G401.6 (cell line): ENCODE data around the gene SNF8.
A peak's percentile ranks its signal among the peaks of the same experiment; 100 is the strongest.
"Not testable (repeated sequence)": the region's sequence is repeated elsewhere in the genome, so short reads cannot be mapped to it uniquely, and the experiment has no call there.

Experiments used
- FAIRE-seq: peaks from 2 replicates; lab custom pipeline; 2012; peaks lifted over from hg19 to GRCh38; lab: Jason Lieb, UNC

SNF8 gene

GRCh38 chr17:48944515-48945260 is at the start of gene SNF8:
SNF8 (minus strand) TSS chr17:48944842; CDS start chr17:48944734, 108 bp downstream.
- FAIRE-seq = no peak

GRCh38 chr17:48993951-48994350 is 49.3 kb upstream of the SNF8 start:
- FAIRE-seq = no peak

- peak; percentile 96 for FAIRE-seq
Measured at GRCh38 chr17:48993305-48993704, 48.7 kb upstream of the SNF8 start.

GRCh38 chr17:48992444-48992843 is 47.8 kb upstream of the SNF8 start:
- FAIRE-seq = no peak

- FAIRE-seq = no peak
Measured at GRCh38 chr17:48990882-48991357, 46.3 kb upstream of the SNF8 start.

GRCh38 chr17:48989100-48989499 is 44.5 kb upstream of the SNF8 start:
- no peak for FAIRE-seq

GRCh38 chr17:48985436-48986245 is 41.0 kb upstream of the SNF8 start:
- no peak for FAIRE-seq

- no peak for FAIRE-seq
Measured at GRCh38 chr17:48981927-48982539, 37.4 kb upstream of the SNF8 start.

GRCh38 chr17:48973806-48974205 is 29.2 kb upstream of the SNF8 start:
- no peak for FAIRE-seq

GRCh38 chr17:48972749-48973097 is 28.1 kb upstream of the SNF8 start:
- FAIRE-seq = no peak

- no peak for FAIRE-seq
Measured at GRCh38 chr17:48970865-48971687, 26.4 kb upstream of the SNF8 start.

- FAIRE-seq = no peak
Measured at GRCh38 chr17:48970224-48970623, 25.6 kb upstream of the SNF8 start.

GRCh38 chr17:48961516-48962233 is 17.0 kb upstream of the SNF8 start:
- FAIRE-seq = no peak

GRCh38 chr17:48960834-48961515 is 16.3 kb upstream of the SNF8 start:
- no peak for FAIRE-seq

- FAIRE-seq = peak; percentile 90
Measured at GRCh38 chr17:48954300-48954755, 9.7 kb upstream of the SNF8 start.

GRCh38 chr17:48952904-48953303 is 8.3 kb upstream of the SNF8 start:
- FAIRE-seq = peak; percentile 65

GRCh38 chr17:48951572-48951971 is 6.9 kb upstream of the SNF8 start:
- FAIRE-seq = no peak

GRCh38 chr17:48945261-48945651 is 614 bp upstream of the SNF8 start:
- not testable (repeated sequence) for FAIRE-seq

- no peak for FAIRE-seq
Measured at GRCh38 chr17:48933035-48933434, 11.6 kb downstream of the SNF8 start.

GRCh38 chr17:48930435-48930873 is 14.2 kb downstream of the SNF8 start:
- FAIRE-seq = no peak

GRCh38 chr17:48929812-48930165 is 14.9 kb downstream of the SNF8 start:
- FAIRE-seq = no peak
